Endothelial cell of umbilical vein (primary cell): ENCODE measurements around the gene IRF9. TPM values are rescaled to one million over a fixed set of nuclear protein-coding genes. Genes with fewer than 3 reads are reported as not detected.

Source experiments
- BruUV-seq: library from RNA; stranded (reverse); fragments of 400-500 nt; replicated peaks from 2 replicates; lab custom pipeline; 2021; lab: Mats Ljungman, UMichigan
- CTCF ChIA-PET: fragments of 300-600, 350-600 bp; sonication (Branson Sonifier 250); formaldehyde crosslinking; loops from one replicate; lab custom pipeline; 2021; ENCODE audit warnings: antibody characterized with exemption, inconsistent platforms; lab: Charles Lee
- POLR2A ChIA-PET: fragments of 300-600, 350-600 bp; sonication (Branson Sonifier 250); formaldehyde crosslinking; loops from one replicate; lab custom pipeline; 2021; ENCODE audit warnings: antibody characterized with exemption, inconsistent platforms; lab: Charles Lee
- DNase-seq: peaks from one replicate; pipeline ENCODE4 v3.0.0-alpha.2; 2011; ENCODE audit warnings: low read depth, low spot score
- FAIRE-seq: peaks from 2 replicates; lab custom pipeline; 2011; peaks lifted over from hg19 to GRCh38; lab: Jason Lieb, UNC
- H2AFZ ChIP-seq: 2 replicates; pipeline ENCODE4 v1.6.0; 2012; ENCODE audit warnings: low read depth, low read length, control low read depth, inconsistent platforms
- H3K27ac ChIP-seq: 2 replicates; pipeline ENCODE4 v1.5.1; 2011; ENCODE audit warnings: low read depth, mild to moderate bottlenecking, control low read depth, low read length, moderate library complexity; ENCODE audit not compliant: insufficient read depth
- H3K27me3 ChIP-seq, 2 experiments: 2 replicates each; pipeline versions ENCODE4 v1.6.0 to v1.6.1; 2011; ENCODE audit warnings: low read length in 2 of 2, mixed read lengths in 1 of 2; ENCODE audit not compliant: control insufficient read depth in 2 of 2, insufficient read depth in 2 of 2
- H3K36me3 ChIP-seq, 2 experiments: 2 replicates in 1 of 2; 3 replicates in 1 of 2; pipeline ENCODE4 v1.5.1; 2011; ENCODE audit warnings: low read length in 2 of 2, mild to moderate bottlenecking in 1 of 2, moderate library complexity in 1 of 2; ENCODE audit not compliant: control insufficient read depth in 2 of 2, insufficient read depth in 2 of 2; ENCODE audit errors: extremely low read depth in 1 of 2
- H3K4me1 ChIP-seq: 3 replicates; pipeline ENCODE4 v1.5.1; 2011; ENCODE audit warnings: mild to moderate bottlenecking, low read length; ENCODE audit not compliant: control insufficient read depth, insufficient read depth; ENCODE audit errors: extremely low read depth
- H3K4me2 ChIP-seq: 2 replicates; pipeline ENCODE4 v1.6.1; 2011; ENCODE audit warnings: low read length, control low read depth, mixed read lengths; ENCODE audit not compliant: insufficient read depth
- H3K4me3 ChIP-seq, 3 experiments: fragments of 200-600 bp in 1 of 3; sonication (generic), shearing (Covaris generic) in 1 of 3; replicated peaks in 1 of 3; 2 replicates each; pipeline ENCODE4 v1.5.1; 2011 to 2016; ENCODE audit warnings: control low read depth in 3 of 3, low read length in 3 of 3, mild to moderate bottlenecking in 2 of 3, inconsistent platforms in 1 of 3, low read depth in 1 of 3, moderate library complexity in 1 of 3; ENCODE audit not compliant: insufficient read depth in 1 of 3
- H3K79me2 ChIP-seq: 2 replicates; pipeline ENCODE4 v1.6.0; 2012; ENCODE audit warnings: low read length, inconsistent platforms; ENCODE audit not compliant: control insufficient read depth, insufficient read depth
- H3K9ac ChIP-seq: replicated peaks from 2 replicates; pipeline ENCODE3; 2011; ENCODE audit warnings: low read length, control low read depth; ENCODE audit not compliant: insufficient read depth; ENCODE audit errors: extremely low read depth
- H3K9me1 ChIP-seq: replicated peaks from 3 replicates; pipeline ENCODE4 v1.6.0; 2011; ENCODE audit warnings: mild to moderate bottlenecking, low read length; ENCODE audit not compliant: control insufficient read depth, insufficient read depth; ENCODE audit errors: extremely low read depth
- H3K9me3 ChIP-seq: replicated peaks from 2 replicates; pipeline ENCODE4 v1.5.1; 2012; ENCODE audit warnings: low read length, inconsistent platforms; ENCODE audit not compliant: control insufficient read depth, insufficient read depth
- H4K20me1 ChIP-seq: replicated peaks from 2 replicates; pipeline ENCODE3; 2011; ENCODE audit warnings: mild to moderate bottlenecking, low read length; ENCODE audit not compliant: control insufficient read depth, insufficient read depth; ENCODE audit errors: extremely low read depth
- CTCF ChIP-seq, 2 donors: IDR thresholded peaks; 1 replicate in 1 of 2; 2 replicates in 1 of 2; pipeline ENCODE4 v1.5.1; 2011; ENCODE audit warnings: low read length in 2 of 2, mild to moderate bottlenecking in 2 of 2, moderate library complexity in 2 of 2, control low read depth in 1 of 2, inconsistent platforms in 1 of 2, low read depth in 1 of 2; ENCODE audit not compliant: insufficient read depth in 1 of 2; ENCODE audit errors: extremely low read depth in 1 of 2
- EZH2 ChIP-seq: IDR thresholded peaks from 2 replicates; pipeline ENCODE4 v1.6.1; 2012; ENCODE audit warnings: borderline replicate concordance, low read depth, mild to moderate bottlenecking, moderate library complexity, low read length, inconsistent platforms; ENCODE audit not compliant: severe bottlenecking
- FOS ChIP-seq: IDR thresholded peaks from 2 replicates; pipeline ENCODE4 v1.6.1; 2011; ENCODE audit warnings: mild to moderate bottlenecking, low read length, moderate library complexity, borderline replicate concordance; ENCODE audit not compliant: insufficient read depth
- GATA2 ChIP-seq: IDR thresholded peaks from 2 replicates; pipeline ENCODE4 v1.7.0; 2011; ENCODE audit warnings: low read depth, mild to moderate bottlenecking, moderate library complexity, mixed read lengths, low read length; ENCODE audit not compliant: insufficient read length, insufficient read depth
- JUN ChIP-seq: IDR thresholded peaks from 2 replicates; pipeline ENCODE4 v1.6.1; 2011; ENCODE audit warnings: borderline replicate concordance, low read depth; ENCODE audit not compliant: insufficient read length, insufficient read depth
- POLR2A ChIP-seq: IDR thresholded peaks from 2 replicates; pipeline ENCODE4 v1.6.1; 2012; ENCODE audit warnings: low read depth, mild to moderate bottlenecking, control low read depth, low read length
- dilution Hi-C: fragments of 300-500 bp; cut with MboI; formaldehyde crosslinking; loops from one replicate; pipeline ENCODE4 v1.15.0; 2019; ENCODE audit warnings: low sequenced_read_pairs; ENCODE audit not compliant: extremely low pct_ligation_motif_present
- intact Hi-C: fragments of 100-400 bp; cut with micrococcal nuclease; formaldehyde crosslinking; loops from one replicate; pipeline ENCODE4 v1.10.0; 2022
- polyA plus RNA-seq, 4 experiments: library from polyadenylated mRNA; depleted of rRNA in 3 of 4; stranded (reverse) in 3 of 4; unstranded in 1 of 4; fragments of >200 nt; gene quantifications; 2 replicates each; pipeline versions ENCODE4 v1.2.1 to v1.2.3, GENCODE V29; 2011 to 2012; ENCODE audit warnings: missing spikeins in 1 of 4
- total RNA-seq: library from RNA; stranded (reverse); gene quantifications from 2 replicates; pipeline ENCODE4 v1.2.3, GENCODE V29; 2021
- TF ChIP-seq, protein P1 (sequence below): IDR thresholded peaks from 2 replicates; pipeline ENCODE4 v1.6.1; 2011; ENCODE audit not compliant: insufficient read depth, insufficient read length

Gene IRF9
- total and polyA plus RNA-seq, 2 donors (not counting 3 experiments of a cell fraction or from before 2014, with no cell fraction given), result 44.6 to 46.1 TPM

DNA sequence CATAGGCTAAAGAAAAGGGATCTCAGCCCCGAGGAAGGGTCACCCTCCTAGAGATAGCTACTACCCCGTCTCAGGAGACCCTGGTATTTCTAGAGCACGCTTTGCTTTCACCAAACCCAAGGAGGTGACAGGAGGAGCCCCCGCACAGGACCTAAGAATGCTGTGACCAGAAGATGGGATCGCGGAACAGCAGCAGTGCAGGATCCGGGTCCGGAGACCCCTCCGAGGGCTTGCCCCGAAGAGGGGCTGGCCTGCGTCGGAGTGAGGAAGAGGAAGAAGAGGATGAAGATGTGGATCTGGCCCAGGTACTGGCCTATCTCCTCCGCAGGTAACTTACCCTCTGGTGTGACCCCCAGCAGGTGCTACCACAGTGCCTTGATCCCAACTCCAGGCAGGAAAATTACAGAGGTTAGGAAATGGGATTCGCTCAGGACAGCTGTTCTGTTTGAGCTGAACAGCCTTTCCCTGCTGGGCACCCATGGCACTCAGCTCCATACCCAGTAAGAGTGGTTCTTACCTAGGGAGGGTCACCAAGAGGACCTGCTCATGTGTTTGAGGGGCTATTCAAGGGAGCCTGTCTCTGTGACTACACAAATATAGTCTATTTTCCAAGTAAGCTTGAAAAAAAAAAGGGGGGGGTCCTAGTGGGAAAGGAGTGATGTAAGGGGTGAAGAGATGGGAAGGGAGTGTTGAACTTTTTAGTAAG is 45.5 kb upstream of the IRF9 start:
- Histone ChIP-seq H3K36me3 (peaks cover 8 to 18% of the 10 kb centered on the region in 2 experiments), H3K9me3 (no peaks in the 10 kb centered on the region), H4K20me1 (no peaks in the 10 kb centered on the region), H3K9me1 (no peaks in the 10 kb centered on the region), H3K4me2 (peak overlapping the region; percentile 96), H2AFZ (peak overlapping the region; percentile 87), H3K27me3 (no peaks in the 10 kb centered on the region), H3K4me3 (peak overlapping the region; percentile 40 to 92 (median 84)), H3K4me1 (peaks cover 13% of the 10 kb centered on the region), H3K27ac (peak overlapping the region; percentile 88), H3K9ac (peak overlapping the region; percentile 88), H3K79me2 (no peaks in the 10 kb centered on the region)
- ChIA-PET CTCF (interaction anchor here (1.1 to 3.3 kb wide), 14 partner anchors 11 to 316 kb away, joined by 3 to 27 read pairs (median 6); partner anchors contain the start of genes EMC9, IRF9 and PSME1), POLR2A (interaction anchor here (0.6 to 2.3 kb wide), 8 partner anchors 9 to 31 kb away, joined by 3 to 13 read pairs (median 7); partner anchors contain the start of genes EMC9, PCK2, PSME1 and PSME2)
- DNase-seq, result no peak
- dilution Hi-C loops (no loop called here), intact Hi-C loops (loop anchor here (1.0 to 2.0 kb wide), 2 partner anchors 73 to 117 kb away; partner anchors contain the start of genes GMPR2, IPO4 and NEDD8)
- TF ChIP-seq FOS (no peak), JUN (no peak), POLR2A (no peak), CTCF (IDR thresholded peaks at IDR 0.05; ENCODE audit: extremely low read depth in 1 of 2, insufficient read depth in 1 of 2, low read depth in 1 of 2, low read length in 2 of 2) (no peak), EZH2 (no peak), GATA2 (no peak)
- TF ChIP-seq, protein P1, sequence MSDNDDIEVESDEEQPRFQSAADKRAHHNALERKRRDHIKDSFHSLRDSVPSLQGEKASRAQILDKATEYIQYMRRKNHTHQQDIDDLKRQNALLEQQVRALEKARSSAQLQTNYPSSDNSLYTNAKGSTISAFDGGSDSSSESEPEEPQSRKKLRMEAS, result no peak
- no TSS peak for BruUV-seq
- peak; percentile 8 for FAIRE-seq
